NCI-H146 (cell line): Measurements from ENCODE around the gene MBNL2.
A peak's percentile ranks its signal among the peaks of the same experiment; 100 is the strongest.

Experiments used
- DNase-seq: peaks from one replicate; lab custom pipeline; 2025; lab: John Stamatoyannopoulos, UW

Gene MBNL2

DNA sequence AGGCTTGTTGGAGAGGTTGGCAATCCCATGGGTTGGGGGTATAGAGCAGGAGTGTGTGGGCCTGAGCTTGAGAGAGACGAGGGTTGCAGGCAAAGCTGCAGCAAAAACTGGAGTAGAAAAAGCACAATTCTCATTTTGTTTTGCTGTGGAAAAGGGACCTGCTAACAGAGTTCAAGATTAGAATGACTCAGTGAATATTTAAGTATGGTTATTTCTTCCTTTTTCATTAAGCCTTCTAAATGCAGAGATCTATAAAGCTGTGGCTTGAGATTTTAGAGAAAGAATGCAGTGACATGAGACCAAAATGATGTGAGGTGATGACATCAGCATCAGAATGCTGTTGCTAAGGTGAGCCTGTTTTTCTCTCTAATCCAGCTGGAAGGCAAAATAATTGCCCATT, 10.8 kb upstream of the MBNL2 start:
- DNase-seq = no peak

DNA sequence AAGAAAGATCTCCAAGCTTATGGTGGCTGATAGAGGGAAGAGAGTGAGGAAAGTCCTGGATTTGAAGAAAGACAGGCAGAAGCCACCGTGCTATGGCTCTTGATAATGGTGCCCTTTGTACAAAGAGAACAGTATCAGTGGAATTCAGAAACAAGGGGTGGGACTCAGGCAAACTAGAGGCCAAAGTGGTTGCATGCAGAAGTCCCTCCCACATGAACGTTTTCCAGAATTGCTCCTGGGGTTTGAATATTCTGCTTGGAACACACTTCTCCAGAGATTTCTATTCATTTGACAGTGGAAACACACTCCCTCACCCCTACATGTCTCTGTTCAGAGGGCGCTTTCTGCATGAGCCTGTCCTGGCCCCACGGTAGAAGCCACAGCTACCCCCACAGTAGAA, 10.1 kb upstream of the MBNL2 start:
- DNase-seq = no peak

DNA sequence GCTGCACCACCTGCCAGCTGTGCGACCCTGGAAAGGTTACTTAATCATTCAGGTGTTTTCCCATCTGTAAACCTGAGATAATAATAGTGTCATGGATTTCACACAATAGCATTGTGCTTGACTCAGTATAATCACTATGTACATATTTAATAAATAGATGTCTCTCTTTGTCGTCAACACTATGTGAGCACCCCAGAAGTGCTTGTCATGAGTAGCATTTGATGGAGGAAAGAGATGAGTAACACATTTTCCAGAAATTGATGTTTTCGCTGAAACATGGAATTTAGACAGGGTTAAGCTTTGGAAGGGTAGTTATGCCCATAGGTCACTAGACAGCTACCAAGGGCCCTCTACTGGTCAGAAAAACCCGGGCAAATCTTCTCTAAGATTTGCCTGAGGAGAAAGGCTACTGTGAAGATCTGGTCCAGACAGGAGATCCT, 9.5 kb upstream of the MBNL2 start:
- DNase-seq = peak; percentile 38

DNA sequence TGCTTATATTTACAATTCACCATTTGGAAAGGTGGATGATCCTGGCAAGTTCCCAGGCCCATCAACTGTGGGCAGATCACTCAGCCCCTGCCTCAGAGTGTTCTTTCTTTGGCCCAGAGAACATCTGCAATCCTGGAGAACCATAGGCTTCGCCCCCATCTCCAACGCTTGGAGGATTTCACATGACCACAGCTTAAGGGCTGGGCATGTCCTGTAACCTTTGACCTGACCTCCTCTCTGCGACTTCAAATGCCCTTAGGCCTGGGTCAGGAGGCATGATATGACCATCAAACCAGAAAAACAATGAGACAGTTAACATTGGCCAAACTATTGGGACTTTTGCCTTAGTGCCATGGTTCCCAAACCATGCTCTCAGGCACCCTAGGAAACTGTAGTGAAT, 7.2 kb upstream of the MBNL2 start:
- no peak for DNase-seq

DNA sequence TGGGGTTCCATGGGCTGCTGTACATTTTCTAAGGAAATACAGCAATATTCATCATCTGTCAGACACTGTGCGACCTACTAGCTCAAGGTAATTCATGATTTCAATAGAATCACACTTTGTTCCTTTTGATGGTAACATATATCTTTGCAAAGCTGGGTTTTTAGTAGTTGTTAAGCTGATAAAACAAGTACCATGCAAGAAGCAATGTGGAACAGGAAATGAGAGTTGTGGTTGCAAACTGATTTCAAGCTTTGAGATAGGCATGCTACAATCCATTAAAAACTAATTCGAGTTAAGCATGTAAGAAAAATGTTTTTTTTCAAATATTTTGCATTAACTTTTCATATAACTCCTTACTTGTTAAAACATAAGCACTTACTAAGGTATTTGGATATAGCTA, 6.8 kb upstream of the MBNL2 start:
- no peak for DNase-seq

DNA sequence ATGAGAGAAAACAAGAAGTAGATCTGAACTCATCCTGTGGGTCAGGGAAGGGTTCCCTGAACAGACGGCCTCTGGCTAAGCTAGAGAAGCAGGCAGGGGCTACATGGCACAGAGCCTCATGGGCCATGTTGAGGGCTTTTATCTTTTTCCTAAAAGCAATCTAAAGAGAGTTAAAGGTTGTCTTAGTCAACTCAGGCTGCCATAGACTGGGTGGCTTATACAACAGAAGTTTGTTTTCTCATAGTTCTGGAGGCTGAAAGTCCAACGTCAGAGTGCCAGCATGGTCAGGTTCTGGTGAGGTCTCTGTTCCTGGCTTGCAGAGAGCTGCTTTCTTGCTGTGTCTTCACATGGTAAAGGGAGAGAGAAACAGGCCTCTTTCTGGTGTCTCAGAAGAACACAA, 2.9 kb upstream of the MBNL2 start:
- no peak for DNase-seq

DNA sequence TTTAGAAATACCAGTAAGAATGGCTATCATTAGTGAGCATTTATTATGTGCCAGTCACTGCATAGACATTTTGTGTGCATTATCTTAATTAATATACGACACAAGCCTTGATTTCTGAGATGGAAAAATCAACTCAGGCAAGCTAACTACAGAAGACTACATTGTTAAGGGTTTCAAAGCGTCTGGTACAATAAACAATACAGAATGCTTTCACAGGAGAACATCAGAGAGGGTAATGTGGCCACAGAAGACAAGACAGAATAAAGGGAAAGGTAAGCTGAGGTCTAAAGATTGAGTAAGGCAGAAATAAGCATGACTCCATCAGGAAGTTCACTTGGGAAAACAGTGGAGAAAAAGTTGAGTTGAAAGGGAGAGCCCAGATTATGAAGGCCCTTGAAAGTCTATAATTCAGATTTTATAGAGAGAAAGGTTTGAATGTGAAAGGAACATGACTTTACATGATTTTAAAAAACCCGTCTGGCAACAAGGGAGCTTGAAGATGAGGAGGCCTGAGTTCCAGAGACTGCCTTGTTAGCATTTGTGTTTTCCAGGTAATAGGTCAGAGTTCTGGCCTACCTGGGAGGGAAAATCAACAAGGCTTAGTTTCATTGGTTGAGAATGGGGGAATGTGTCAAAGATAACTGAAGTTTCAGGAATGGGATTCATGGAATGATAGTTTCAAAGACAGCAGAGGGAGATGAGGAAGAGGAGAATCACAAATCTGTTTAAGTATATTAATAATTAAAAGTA, 1.8 kb upstream of the MBNL2 start:
- no peak for DNase-seq

DNA sequence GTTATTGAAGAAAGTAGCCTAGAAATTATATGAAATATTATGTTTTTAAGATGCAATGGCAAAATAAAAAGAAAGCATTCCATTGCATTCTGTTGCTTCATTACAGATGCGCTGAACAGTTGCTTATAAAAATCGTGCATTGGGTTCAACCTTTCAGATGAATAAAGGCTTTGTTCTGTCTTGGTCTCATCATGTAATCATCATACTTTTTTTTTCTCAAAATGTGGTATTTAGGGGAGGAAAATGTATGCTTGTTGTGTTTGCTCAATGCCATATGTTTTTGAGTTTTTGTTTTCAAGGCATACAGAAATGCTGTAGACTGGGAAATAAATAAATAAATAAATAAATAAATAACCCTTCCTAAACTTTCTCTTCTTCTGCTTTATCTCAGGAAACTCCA, 1.1 kb upstream of the MBNL2 start:
- no peak for DNase-seq

DNA sequence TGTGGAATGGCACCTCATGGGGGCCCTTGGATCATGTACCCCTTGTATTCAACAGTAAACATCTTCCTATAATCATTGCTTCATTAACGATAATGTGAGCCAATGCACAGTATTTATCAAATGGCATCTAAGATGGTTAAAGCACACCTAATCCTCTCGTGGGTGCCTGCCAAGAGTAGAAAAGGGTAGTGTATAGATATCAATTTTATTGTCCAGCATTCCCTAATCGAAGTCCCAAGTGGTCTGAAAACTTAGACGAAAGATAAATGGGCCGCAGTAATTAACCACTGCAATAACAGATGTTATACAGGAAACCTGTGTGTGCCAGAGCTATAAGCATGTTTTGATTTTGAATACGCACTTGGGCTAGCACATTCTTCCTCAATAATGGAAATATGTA, 667 bp upstream of the MBNL2 start:
- no peak for DNase-seq

DNA sequence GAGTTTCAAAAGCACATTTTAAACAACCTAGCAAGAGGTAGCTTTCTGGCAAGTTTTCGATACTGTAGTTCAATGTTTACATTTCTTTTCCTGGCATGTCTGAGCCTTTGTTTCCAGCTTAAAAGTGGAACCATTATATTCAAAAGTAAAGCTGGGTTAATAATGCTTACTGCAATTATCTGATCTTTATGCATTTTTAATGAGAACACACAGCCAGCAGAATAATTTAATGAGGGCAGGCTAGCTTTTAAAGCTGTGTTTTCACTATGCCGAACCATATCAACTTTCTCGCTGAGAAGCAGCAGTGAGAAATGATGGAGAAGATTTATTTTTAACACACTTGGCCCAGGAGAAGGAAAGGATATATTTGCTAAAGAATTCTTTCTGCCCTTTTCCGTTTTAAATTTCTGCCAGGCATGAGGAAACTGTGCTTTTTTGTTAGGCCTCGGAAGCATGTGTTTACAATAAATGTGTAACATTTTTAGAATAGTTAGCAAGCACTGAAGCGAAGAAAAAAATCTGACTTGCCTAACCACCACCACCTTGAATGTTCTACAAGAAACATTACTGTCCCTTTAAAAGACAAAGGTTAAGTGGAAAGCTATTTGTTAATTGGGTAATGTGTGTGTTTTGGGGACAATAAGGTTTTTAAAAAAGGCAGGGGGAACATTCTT, 1.0 kb downstream of the MBNL2 start:
- peak; percentile 21 for DNase-seq

DNA sequence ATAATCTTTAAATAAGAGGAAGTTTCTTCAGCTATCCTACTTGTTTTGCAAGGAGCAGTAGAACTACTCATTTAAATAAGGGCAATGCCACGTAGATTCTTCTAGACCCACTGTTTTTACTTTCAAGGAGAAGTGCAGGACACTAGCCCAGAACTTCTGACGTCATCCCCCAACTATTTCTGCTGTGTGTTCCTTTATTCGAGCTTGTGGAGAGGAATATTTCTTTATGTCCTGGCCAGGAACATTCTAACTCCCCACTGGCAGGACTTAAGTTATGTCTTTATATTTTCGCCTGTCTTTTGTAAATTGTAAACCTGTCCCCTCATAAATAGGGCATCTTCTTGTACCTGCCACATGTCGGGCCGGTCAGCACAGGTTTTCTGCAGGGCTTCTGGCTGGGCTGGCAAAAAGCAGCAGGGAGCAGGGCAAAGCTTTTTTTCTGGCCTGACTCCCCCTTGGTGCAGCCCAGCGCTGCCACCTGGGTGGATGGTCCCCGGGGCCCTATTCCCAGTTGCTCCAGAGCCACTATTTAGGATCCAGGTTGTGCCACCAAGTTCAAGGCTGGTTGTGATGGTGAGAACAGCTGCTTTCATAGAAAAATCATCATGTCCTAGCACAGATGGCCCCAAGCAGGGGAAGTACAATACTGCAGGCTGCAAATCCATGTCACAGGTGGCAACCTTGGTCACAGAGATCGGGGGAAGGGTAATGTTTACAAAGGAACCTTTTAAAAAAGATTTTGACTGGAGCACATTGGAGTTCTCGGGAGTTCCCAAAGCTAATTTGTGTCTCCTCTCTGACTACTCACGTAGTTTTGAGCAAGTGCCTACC, 1.8 kb downstream of the MBNL2 start:
- DNase-seq = peak; percentile 44

DNA sequence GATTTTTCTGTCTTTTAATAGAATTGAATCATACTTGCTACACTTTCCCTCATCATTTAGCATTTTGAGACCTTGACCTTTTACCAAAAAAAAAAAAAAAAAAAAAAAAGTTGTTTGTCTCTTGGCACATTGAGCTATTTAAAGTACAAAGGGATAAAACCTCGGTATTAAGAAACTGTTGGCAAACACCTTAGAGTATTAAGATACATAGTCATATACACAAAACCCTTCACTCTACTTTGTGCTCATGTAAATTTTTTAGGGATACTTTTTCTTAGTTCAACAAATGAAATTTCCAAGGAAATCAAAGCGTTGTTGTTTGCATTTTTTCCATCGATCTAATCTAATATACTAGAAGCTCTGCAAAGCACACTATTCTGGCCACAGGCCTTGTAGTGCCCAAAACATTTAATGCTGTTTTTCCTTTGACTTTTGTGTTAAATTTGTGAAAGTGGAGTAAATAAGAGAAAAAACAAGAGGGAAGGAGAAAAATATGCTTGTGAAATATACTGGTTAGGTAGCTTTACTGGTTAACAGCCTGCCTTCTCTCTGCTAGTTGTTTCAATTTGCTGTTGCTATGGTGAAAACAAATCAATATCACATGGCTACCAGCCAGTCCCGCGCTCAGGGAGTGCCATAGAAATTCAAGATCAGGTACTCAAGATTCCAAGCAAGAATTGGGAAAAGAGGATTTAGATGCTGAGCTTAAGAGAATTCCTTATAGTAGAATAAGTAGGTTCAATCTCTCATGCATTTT, 2.6 kb downstream of the MBNL2 start:
- DNase-seq = peak; percentile 36

DNA sequence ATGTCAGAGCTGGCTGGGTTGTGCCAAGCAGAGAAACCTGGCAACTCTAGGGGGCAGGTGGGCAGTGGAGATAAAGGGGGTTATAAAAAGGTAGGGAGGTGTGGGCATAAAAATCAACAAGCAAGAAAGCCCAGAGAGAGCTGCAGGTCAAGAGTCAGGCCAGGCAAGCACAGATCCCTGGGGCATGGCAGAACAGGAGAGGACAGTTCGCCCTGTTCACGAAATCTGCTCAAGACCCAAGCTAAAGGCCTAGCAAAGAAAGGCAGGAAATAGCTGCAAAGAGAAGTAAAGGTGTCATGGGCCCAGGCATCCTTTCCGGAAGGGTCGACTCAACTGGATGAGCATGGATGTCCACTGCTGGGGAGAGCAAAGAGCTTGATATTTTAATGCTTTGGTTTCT, 3.4 kb downstream of the MBNL2 start:
- DNase-seq = no peak

DNA sequence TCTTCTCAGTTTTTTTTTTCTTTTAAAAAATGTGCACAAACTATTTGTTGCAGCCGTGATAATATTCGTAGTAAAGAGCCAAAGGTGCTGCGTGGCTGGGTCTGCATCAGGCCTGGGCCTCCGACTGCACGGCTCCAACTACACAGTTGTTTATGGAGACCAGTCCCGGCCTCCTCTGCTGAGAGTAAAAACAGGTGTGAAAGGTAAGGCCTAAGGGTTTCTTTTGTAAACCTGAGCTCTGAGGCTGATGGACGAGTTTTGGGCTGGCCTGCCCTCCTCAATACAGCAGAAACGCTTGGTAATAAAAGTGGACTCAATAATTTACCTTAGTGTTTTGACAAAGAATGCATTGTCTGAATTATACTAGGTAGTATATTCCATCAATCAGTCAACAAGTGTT, 3.9 kb downstream of the MBNL2 start:
- DNase-seq = no peak

DNA sequence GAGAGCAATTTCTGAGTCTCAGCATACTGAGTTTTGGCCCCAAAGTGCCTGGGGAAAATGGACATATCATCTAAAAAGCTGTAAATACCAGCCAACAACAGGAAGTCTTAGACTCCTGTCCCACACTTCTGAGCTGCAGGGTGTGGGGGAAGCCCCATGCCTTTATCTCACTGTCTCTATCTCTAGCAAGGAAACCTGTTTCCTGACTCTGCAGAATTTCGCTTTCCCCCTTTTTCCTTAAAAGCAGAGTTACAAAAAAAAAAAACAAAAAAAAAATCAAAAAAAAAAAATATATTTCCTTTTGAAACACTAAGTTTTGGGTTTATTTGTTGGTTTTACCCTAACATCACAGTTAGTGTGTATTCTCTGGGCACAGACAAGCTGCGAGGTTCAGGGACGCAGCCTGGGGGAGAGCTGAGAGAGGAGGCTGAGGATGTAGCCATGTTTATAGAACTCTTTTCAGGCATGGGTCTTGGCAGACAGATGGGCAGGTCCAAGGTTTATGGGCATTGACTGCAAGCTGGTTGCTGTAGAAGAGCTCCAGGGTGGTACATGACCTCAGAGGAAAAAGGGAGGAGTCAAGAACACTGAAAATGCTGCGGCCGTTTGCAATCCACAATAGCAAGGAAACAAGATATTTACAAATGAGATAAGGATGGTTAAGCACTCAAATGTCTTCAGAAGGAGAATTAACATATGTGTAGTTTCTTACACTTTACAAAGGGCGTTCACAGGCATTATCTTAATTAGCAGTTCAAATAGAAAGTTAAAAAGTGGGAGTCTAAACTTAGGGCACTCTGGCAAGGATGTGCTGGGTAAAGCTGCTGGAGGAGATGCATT, 4.9 kb downstream of the MBNL2 start:
- DNase-seq = no peak

DNA sequence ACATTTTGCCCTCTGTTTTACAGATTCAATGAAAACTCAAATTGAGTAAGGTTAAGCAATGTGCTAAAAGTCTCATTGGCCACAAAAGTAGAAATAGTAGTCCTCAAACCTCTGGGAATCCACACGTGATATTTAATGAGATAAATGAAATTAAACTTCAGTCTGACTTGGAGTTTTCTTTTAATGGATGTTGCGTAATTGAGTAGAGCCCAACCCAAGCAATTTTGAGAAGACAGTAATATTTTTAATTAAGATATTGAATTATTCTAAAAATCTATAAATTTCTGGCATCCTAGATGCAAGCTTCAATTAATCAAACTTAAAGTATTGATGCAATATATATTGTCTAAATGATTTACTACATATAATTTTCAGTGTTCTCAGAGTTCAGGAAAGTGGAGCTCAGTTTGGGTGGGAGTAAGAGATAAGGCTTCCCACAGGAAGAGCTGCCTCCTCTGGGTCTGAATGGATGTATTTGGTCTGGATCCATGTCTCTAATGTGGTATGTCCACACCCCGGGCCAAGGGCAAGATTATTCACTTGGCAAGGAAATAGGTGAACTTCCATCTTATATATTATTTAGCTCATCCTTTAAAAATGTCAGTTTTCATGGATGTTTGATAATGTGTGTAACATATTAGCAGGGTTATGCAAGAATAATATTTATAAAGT, 6.9 kb downstream of the MBNL2 start:
- no peak for DNase-seq

DNA sequence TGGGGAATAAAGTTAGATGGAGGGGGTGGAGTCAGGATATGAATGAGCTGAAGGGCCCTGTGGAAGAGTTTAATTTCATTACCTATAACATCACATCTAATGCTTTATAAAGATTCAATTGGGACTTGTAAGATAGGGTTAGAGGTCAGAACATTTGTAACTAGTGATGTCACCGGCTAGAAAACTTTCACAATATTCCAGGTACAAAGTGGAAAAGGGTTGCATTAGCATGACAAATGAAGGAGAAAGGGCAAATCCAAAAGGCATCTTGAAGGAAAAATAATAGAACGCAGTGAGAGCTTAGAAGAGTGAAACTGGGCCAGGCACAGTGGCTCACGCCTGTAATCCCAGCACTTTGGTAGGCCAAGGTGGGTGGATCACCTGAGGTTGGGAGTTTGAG, 7.6 kb downstream of the MBNL2 start:
- no peak for DNase-seq

DNA sequence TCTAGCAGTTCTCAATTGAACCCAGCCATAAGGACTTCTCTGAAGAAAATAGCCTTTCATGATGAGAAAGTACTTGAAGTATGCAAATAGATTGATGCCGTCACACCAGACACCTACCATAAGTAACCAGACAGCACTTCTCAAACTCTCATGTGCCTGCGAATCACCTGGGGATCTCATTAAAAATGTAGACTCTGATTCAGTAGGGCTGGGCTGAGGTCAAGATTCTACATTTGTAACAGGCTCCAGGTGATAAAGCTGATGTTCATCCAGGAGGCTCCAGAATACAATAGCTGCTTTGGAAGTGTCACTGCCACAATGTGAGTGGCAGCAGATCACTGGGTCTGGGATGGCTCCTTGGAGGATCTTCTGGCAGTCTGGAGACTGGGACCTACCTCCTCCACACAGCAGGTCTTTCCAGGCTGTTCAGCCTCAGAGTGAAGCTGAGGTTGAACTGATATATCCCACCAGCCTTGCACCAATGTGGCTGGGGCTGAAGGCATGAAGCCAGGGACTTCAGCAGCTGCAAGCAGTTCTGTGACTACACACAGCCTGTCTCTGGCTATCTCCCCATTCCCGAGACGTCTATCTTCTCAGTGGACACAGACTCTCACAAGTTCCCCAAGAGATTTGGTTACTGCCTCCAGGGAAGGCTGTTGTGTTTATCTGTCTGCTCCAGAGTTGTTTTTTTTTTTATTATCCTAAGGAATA, 9.1 kb downstream of the MBNL2 start:
- no peak for DNase-seq

DNA sequence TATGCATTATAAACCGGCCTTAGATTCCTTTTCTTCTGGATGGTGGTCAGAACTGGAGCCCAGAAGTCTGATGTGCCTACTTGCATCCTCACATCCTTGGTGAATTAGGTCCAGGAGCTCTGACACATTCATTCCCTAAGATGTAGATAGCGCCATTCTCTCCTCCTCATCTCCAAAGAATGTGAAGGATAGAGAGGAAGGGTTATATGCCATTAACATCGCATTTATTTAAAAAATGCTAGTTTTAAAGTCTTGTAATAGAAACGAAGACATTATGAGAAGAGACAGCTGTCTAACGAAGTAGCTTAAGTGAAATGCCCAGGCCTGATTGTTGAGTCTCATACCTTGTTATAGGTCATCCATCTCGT, 9.7 kb downstream of the MBNL2 start:
- DNase-seq = no peak

DNA sequence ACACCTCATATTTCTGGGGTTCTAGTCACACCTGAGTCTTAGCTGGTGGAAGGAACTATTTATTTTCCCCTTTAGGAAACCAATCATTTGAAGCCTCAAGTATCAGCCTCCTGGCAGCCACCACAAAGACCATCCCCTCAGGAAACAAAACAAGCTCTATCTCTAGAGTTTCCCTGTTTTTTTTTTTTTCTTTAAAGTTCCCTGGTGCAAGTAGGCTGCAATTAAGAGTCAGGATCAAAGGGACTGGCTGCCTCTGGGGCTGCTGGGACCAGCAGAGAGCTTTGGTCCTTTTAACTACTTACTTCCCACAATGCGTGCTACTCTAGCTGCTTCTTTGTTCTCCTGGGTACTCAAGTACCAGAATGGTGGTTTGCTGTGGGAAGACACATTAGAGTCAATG, 11.4 kb downstream of the MBNL2 start:
- DNase-seq = no peak
